ENCODE data around the gene CASP7. TPM values are rescaled to one million over a fixed set of nuclear protein-coding genes. Genes with fewer than 3 reads are reported as not detected.

CASP7 gene
- total and polyA plus RNA-seq, 12 donors, result 7.1 to 25.1 (median 17.2) TPM

GRCh38 chr10:113713640-113713982, 33.9 kb downstream of the CASP7 start:
- no peak for DNase-seq
- 80 to 84% (median 83%) methylated on average over 2 of the region's 2 CpGs for WGBS, 4 donors
- TF ChIP-seq POLR2A (IDR thresholded peaks at IDR 0.05), result no peak
- no peak for TF ChIP-seq CTCF (IDR thresholded peaks at IDR 0.05)
- H3K9me3 ChIP-seq (replicated peaks in 1 of 3), result no peaks in the 10 kb centered on the region
- intact Hi-C loops (cut with DNase I), result no loop called here
- no peaks in the 10 kb centered on the region for H3K27me3 ChIP-seq
- H3K36me3 ChIP-seq (replicated peaks in 1 of 2), result no peaks in the 10 kb centered on the region
- no peak overlapping the region for H3K4me3 ChIP-seq
- H3K4me1 ChIP-seq (replicated peaks in 1 of 2), result peaks cover 0 to 18% of the 10 kb centered on the region in 2 donors
- no peak overlapping the region for H3K27ac ChIP-seq

- H3K36me3 ChIP-seq (replicated peaks in 1 of 2), result peaks cover 0 to 5% of the 10 kb centered on the region in 2 donors
- WGBS, 4 donors, result 59 to 86% (median 74%) methylated on average over 2 of the region's 2 CpGs
- no peaks in the 10 kb centered on the region for H3K9me3 ChIP-seq (replicated peaks in 1 of 3)
- intact Hi-C loops (cut with DNase I), result no loop called here
- TF ChIP-seq POLR2A (IDR thresholded peaks at IDR 0.05) (no peak), CTCF (IDR thresholded peaks at IDR 0.05) (no peak)
- no peaks in the 10 kb centered on the region for H3K27me3 ChIP-seq
- no peak for DNase-seq
- H3K4me1 ChIP-seq (replicated peaks in 1 of 2), result no peaks in the 10 kb centered on the region
- H3K4me3 ChIP-seq, result no peak overlapping the region
- no peak overlapping the region for H3K27ac ChIP-seq
These were observed 36.6 kb downstream of the CASP7 start for GRCh38 chr10:113716109-113716910.

- Histone ChIP-seq H3K36me3 (replicated peaks in 1 of 2) (peaks cover 0 to 27% of the 10 kb centered on the region in 2 donors), H3K4me3 (no peak overlapping the region), H3K4me1 (replicated peaks in 1 of 2) (no peaks in the 10 kb centered on the region), H3K27ac (no peak overlapping the region), H3K9me3 (replicated peaks in 1 of 3) (no peaks in the 10 kb centered on the region), H3K27me3 (no peaks in the 10 kb centered on the region)
- DNase-seq, result no peak
- no peak for TF ChIP-seq POLR2A (IDR thresholded peaks at IDR 0.05)
- TF ChIP-seq CTCF (IDR thresholded peaks at IDR 0.05), result no peak
- 93 to 98% (median 95%) methylated on average over 21 of the region's 21 CpGs for whole genome bisulfite sequencing, 4 donors
- intact Hi-C loops (cut with DNase I), result no loop called here
These were observed 39.5 kb downstream of the CASP7 start for GRCh38 chr10:113718969-113719822.

- no peaks in the 10 kb centered on the region for H3K27me3 ChIP-seq
- no peaks in the 10 kb centered on the region for H3K4me1 ChIP-seq (replicated peaks in 1 of 2)
- intact Hi-C loops (cut with DNase I), result no loop called here
- no peak overlapping the region for H3K27ac ChIP-seq
- H3K9me3 ChIP-seq (replicated peaks in 1 of 3), result no peaks in the 10 kb centered on the region
- H3K4me3 ChIP-seq, result no peak overlapping the region
- no peak for TF ChIP-seq POLR2A (IDR thresholded peaks at IDR 0.05)
- TF ChIP-seq CTCF (IDR thresholded peaks at IDR 0.05), result no peak
- peaks cover 0 to 35% of the 10 kb centered on the region in 2 donors for H3K36me3 ChIP-seq (replicated peaks in 1 of 2)
- DNase-seq, result no peak
- WGBS, 4 donors, result 87 to 95% (median 94%) methylated on average over 8 of the region's 8 CpGs
These were observed 40.7 kb downstream of the CASP7 start for GRCh38 chr10:113720386-113720785.
